ENCODE results near the gene TMEM63B. TPM values are rescaled to one million over a fixed set of nuclear protein-coding genes. Genes with fewer than 3 reads are reported as not detected.

TMEM63B gene
- polyA plus RNA-seq, 2 of the 4 experiments (the other 2 are of a cell fraction) = 21.6 to 24.0 TPM

DNA sequence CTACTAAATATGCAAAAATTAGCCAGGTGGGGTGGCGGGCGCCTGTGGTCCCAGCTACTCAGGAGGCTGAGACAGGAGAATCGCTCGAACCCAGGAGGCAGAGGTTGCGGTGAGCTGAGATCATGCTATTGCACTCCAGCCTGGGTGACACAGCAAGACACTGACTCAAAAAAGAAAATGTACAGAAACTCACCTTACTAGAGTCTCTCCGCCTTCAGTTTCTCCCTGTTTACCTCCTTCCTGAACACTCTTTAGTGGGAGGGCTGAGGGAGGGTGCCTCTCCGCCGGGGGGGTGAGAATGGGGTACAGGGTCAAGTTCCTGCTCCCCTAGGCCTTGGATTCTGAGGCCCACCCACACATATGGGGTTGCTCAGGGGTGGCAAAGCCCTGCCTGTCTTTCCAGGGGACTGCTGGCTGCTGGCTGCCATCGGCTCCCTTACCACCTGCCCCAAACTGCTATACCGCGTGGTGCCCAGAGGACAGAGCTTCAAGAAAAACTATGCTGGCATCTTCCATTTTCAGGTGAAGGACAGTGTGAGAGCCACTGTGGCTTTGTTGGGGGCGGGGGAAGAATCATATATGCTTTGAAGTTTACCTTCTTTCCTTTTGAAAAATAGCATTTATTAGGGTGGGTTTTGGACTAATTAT is 44.7 kb downstream of the TMEM63B start:
- H3K4me2 ChIP-seq = no peak overlapping the region
- no peaks in the 10 kb centered on the region for H3K9me3 ChIP-seq
- ChIA-PET POLR2A (no interaction called here), CTCF (interaction anchor here (1.0 to 3.2 kb wide), 33 partner anchors 9 to 241 kb away, joined by 3 to 31 read pairs (median 7); partner anchors contain the start of gene MYMX)
- no peak for TF ChIP-seq KDM5A (IDR thresholded peaks at IDR 0.05)
- TF ChIP-seq HOXB13 (CRISPR knock-in tag; IDR thresholded peaks at IDR 0.05; ENCODE audit: low read depth) = no peak
- TF ChIP-seq RCOR1 (IDR thresholded peaks at IDR 0.05; ENCODE audit: low read depth, low read length) = no peak
- TF ChIP-seq, protein P1, sequence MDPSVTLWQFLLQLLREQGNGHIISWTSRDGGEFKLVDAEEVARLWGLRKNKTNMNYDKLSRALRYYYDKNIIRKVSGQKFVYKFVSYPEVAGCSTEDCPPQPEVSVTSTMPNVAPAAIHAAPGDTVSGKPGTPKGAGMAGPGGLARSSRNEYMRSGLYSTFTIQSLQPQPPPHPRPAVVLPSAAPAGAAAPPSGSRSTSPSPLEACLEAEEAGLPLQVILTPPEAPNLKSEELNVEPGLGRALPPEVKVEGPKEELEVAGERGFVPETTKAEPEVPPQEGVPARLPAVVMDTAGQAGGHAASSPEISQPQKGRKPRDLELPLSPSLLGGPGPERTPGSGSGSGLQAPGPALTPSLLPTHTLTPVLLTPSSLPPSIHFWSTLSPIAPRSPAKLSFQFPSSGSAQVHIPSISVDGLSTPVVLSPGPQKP (IDR thresholded peaks at IDR 0.05; ENCODE audit: low read depth, low read length) = no peak
- no peak for TF ChIP-seq NR3C1 (IDR thresholded peaks at IDR 0.05)
- TF ChIP-seq RAD21 (conservative IDR thresholded peaks at IDR 0.05 in 1 of 2, IDR thresholded peaks at IDR 0.05 in 1 of 2) = no peak
- TF ChIP-seq, protein P2, sequence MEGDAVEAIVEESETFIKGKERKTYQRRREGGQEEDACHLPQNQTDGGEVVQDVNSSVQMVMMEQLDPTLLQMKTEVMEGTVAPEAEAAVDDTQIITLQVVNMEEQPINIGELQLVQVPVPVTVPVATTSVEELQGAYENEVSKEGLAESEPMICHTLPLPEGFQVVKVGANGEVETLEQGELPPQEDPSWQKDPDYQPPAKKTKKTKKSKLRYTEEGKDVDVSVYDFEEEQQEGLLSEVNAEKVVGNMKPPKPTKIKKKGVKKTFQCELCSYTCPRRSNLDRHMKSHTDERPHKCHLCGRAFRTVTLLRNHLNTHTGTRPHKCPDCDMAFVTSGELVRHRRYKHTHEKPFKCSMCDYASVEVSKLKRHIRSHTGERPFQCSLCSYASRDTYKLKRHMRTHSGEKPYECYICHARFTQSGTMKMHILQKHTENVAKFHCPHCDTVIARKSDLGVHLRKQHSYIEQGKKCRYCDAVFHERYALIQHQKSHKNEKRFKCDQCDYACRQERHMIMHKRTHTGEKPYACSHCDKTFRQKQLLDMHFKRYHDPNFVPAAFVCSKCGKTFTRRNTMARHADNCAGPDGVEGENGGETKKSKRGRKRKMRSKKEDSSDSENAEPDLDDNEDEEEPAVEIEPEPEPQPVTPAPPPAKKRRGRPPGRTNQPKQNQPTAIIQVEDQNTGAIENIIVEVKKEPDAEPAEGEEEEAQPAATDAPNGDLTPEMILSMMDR (IDR thresholded peaks at IDR 0.05) = no peak
- TF ChIP-seq ZC3H11A (IDR thresholded peaks at IDR 0.05) = no peak
- TF ChIP-seq REST (IDR thresholded peaks at IDR 0.05) = no peak
- no peak for TF ChIP-seq ZNF302 (CRISPR knock-in tag; IDR thresholded peaks at IDR 0.05)
- no peak for TF ChIP-seq SMC3 (IDR thresholded peaks at IDR 0.05)
- TF ChIP-seq ATOH8 (CRISPR knock-in tag; IDR thresholded peaks at IDR 0.05; ENCODE audit: low read depth) = no peak
- no peak for TF ChIP-seq EHF (CRISPR knock-in tag; IDR thresholded peaks at IDR 0.05)
- no peak for TF ChIP-seq EHMT2 (IDR thresholded peaks at IDR 0.05; ENCODE audit: low read depth)
- TF ChIP-seq, protein P3, sequence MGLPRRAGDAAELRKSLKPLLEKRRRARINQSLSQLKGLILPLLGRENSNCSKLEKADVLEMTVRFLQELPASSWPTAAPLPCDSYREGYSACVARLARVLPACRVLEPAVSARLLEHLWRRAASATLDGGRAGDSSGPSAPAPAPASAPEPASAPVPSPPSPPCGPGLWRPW (IDR thresholded peaks at IDR 0.05) = no peak
- FAIRE-seq (no peak), DNase-seq (ENCODE audit: low read depth in 1 of 2, low spot score in 1 of 2) (no peak), ATAC-seq (no peak)
- no peak overlapping the region for H3K27ac ChIP-seq
- no peaks in the 10 kb centered on the region for H3K4me1 ChIP-seq
- H3K4me3 ChIP-seq = no peak overlapping the region
- WGBS (ENCODE audit: missing lambda C conversion rate) = 56% methylated on average over 12 of the region's 12 CpGs

DNA sequence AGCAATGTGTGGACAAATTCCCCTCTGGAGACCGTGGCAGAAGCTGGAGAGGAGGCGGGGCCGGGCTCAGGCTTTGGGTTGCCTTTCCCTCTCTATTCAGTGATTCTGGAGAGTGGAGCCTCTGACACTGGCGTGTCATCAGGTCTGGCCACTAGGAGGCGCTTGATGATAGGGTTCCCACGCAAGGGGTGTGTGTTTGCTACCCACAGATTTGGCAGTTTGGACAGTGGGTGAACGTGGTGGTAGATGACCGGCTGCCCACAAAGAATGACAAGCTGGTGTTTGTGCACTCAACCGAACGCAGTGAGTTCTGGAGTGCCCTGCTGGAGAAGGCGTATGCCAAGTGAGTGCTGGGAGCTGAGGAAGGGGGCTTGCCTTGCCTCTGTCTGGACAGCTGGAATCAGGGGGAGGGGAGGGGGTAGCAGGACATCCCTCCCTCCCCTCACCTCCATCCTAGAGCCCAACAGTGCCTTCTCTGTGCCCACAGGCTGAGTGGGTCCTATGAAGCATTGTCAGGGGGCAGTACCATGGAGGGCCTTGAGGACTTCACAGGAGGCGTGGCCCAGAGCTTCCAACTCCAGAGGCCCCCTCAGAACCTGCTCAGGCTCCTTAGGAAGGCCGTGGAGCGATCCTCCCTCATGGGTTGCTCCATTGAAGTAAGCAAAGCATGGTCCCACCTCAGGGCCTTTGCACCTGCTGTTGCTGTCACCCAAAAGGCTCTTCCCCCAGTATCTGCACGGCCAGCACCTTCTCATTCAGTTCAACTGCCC is 45.6 kb downstream of the TMEM63B start:
- no peak overlapping the region for H3K4me2 ChIP-seq
- no peak overlapping the region for H3K27ac ChIP-seq
- no peaks in the 10 kb centered on the region for H3K9me3 ChIP-seq
- no peaks in the 10 kb centered on the region for H3K4me1 ChIP-seq
- POLR2A ChIA-PET = interaction anchor here (1.0 kb wide), 1 partner anchor 74 kb away, joined by 5 read pairs; the partner anchor contains the start of gene HSP90AB1
- ATAC-seq (peak; percentile 94 to 97), FAIRE-seq (no peak), DNase-seq (ENCODE audit: low read depth in 1 of 2, low spot score in 1 of 2) (peak; percentile 62 to 87)
- H3K4me3 ChIP-seq = no peak overlapping the region
- 21% methylated on average over 11 of the region's 15 CpGs for WGBS (ENCODE audit: missing lambda C conversion rate)
- CTCF ChIA-PET = interaction anchor here (0.6 to 3.2 kb wide), 48 partner anchors 8 to 479 kb away, joined by 3 to 31 read pairs (median 6); partner anchors contain the start of genes CAPN11 and MYMX
- TF ChIP-seq REST (IDR thresholded peaks at IDR 0.05) (no peak), SMC3 (IDR thresholded peaks at IDR 0.05) (peak; percentile 67), RNF2 (IDR thresholded peaks at IDR 0.05; ENCODE audit: borderline replicate concordance, low read depth) (no peak), ZFP36 (IDR thresholded peaks at IDR 0.05; ENCODE audit: borderline replicate concordance, partially characterized antibody) (no peak), TP53 (CRISPR knock-in tag; IDR thresholded peaks at IDR 0.05) (no peak), RCOR1 (IDR thresholded peaks at IDR 0.05; ENCODE audit: low read depth, low read length) (no peak)
- TF ChIP-seq, protein P2 (IDR thresholded peaks at IDR 0.05) = peak; percentile 72
